Rectal smooth muscle tissue (tissue), 1 donor: ENCODE measurements around the gene IL17RB.

Source experiments
- H3K27ac ChIP-seq: one replicate; pipeline ENCODE4 v1.7.0; 2013; ENCODE audit warnings: low read depth, low read length, inconsistent platforms
- H3K27me3 ChIP-seq: one replicate; pipeline ENCODE4 v1.7.0; 2013; ENCODE audit warnings: low read length; ENCODE audit not compliant: control insufficient read depth, insufficient read depth
- H3K36me3 ChIP-seq: one replicate; pipeline ENCODE4 v1.7.0; 2013; ENCODE audit warnings: low read length; ENCODE audit not compliant: control insufficient read depth, insufficient read depth
- H3K4me1 ChIP-seq: one replicate; pipeline ENCODE4 v1.7.0; 2013; ENCODE audit warnings: low read length; ENCODE audit not compliant: control insufficient read depth, insufficient read depth
- H3K4me3 ChIP-seq: one replicate; pipeline ENCODE4 v1.7.0; 2013; ENCODE audit warnings: low read length
- H3K9ac ChIP-seq: one replicate; pipeline ENCODE4 v1.7.0; 2013; ENCODE audit warnings: low read length

Gene IL17RB

GRCh38 chr3:53826048-53826447 is 20.3 kb upstream of the IL17RB start:
- no peak overlapping the region for H3K4me3 ChIP-seq
- H3K27ac ChIP-seq = no peak overlapping the region
- no peaks in the 10 kb centered on the region for H3K36me3 ChIP-seq
- no peaks in the 10 kb centered on the region for H3K4me1 ChIP-seq
- H3K9ac ChIP-seq = no peak overlapping the region
- no peaks in the 10 kb centered on the region for H3K27me3 ChIP-seq

GRCh38 chr3:53828581-53828980 is 17.8 kb upstream of the IL17RB start:
- Histone ChIP-seq H3K27ac (no peak overlapping the region), H3K4me3 (no peak overlapping the region), H3K4me1 (no peaks in the 10 kb centered on the region), H3K9ac (no peak overlapping the region), H3K27me3 (no peaks in the 10 kb centered on the region), H3K36me3 (no peaks in the 10 kb centered on the region)

- no peaks in the 10 kb centered on the region for H3K4me1 ChIP-seq
- no peak overlapping the region for H3K9ac ChIP-seq
- no peak overlapping the region for H3K27ac ChIP-seq
- no peaks in the 10 kb centered on the region for H3K27me3 ChIP-seq
- H3K36me3 ChIP-seq = no peaks in the 10 kb centered on the region
- no peak overlapping the region for H3K4me3 ChIP-seq
These were observed 16.8 kb upstream of the IL17RB start for GRCh38 chr3:53829605-53830004.

- Histone ChIP-seq H3K27me3 (no peaks in the 10 kb centered on the region), H3K4me1 (no peaks in the 10 kb centered on the region)
These were observed 15.4 kb upstream of the IL17RB start for GRCh38 chr3:53830944-53831343.

GRCh38 chr3:53833053-53833645 is 13.2 kb upstream of the IL17RB start:
- H3K27ac ChIP-seq = no peak overlapping the region
- no peak overlapping the region for H3K4me3 ChIP-seq
- H3K27me3 ChIP-seq = no peaks in the 10 kb centered on the region
- H3K4me1 ChIP-seq = no peaks in the 10 kb centered on the region
- no peak overlapping the region for H3K9ac ChIP-seq
- no peaks in the 10 kb centered on the region for H3K36me3 ChIP-seq

More at GRCh38 chr3:53830944-53831343, 15.4 kb upstream of the IL17RB start:
- Histone ChIP-seq H3K27ac (no peak overlapping the region), H3K36me3 (no peaks in the 10 kb centered on the region), H3K9ac (no peak overlapping the region), H3K4me3 (no peak overlapping the region)

GRCh38 chr3:53833700-53834099 is 12.7 kb upstream of the IL17RB start:
- Histone ChIP-seq H3K9ac (no peak overlapping the region), H3K27me3 (no peaks in the 10 kb centered on the region), H3K4me1 (no peaks in the 10 kb centered on the region), H3K4me3 (no peak overlapping the region), H3K27ac (no peak overlapping the region), H3K36me3 (no peaks in the 10 kb centered on the region)

GRCh38 chr3:53834429-53835095 is 11.8 kb upstream of the IL17RB start:
- Histone ChIP-seq H3K27ac (no peak overlapping the region), H3K9ac (no peak overlapping the region), H3K4me3 (no peak overlapping the region), H3K36me3 (no peaks in the 10 kb centered on the region), H3K27me3 (no peaks in the 10 kb centered on the region), H3K4me1 (no peaks in the 10 kb centered on the region)

- Histone ChIP-seq H3K9ac (no peak overlapping the region), H3K27ac (no peak overlapping the region), H3K27me3 (no peaks in the 10 kb centered on the region), H3K36me3 (no peaks in the 10 kb centered on the region), H3K4me3 (no peak overlapping the region), H3K4me1 (no peaks in the 10 kb centered on the region)
These were observed 11.1 kb upstream of the IL17RB start for GRCh38 chr3:53835257-53835656.

GRCh38 chr3:53836084-53836872 is 10.1 kb upstream of the IL17RB start:
- Histone ChIP-seq H3K4me1 (no peaks in the 10 kb centered on the region), H3K4me3 (no peak overlapping the region), H3K36me3 (no peaks in the 10 kb centered on the region), H3K9ac (no peak overlapping the region), H3K27me3 (no peaks in the 10 kb centered on the region), H3K27ac (no peak overlapping the region)

GRCh38 chr3:53837331-53837730 is 9.0 kb upstream of the IL17RB start:
- H3K36me3 ChIP-seq = no peaks in the 10 kb centered on the region
- no peaks in the 10 kb centered on the region for H3K27me3 ChIP-seq

GRCh38 chr3:53841296-53841695 is 5.1 kb upstream of the IL17RB start:
- H3K36me3 ChIP-seq = no peaks in the 10 kb centered on the region
- H3K27me3 ChIP-seq = no peaks in the 10 kb centered on the region
- no peak overlapping the region for H3K27ac ChIP-seq
- H3K9ac ChIP-seq = no peak overlapping the region
- H3K4me1 ChIP-seq = no peaks in the 10 kb centered on the region
- no peak overlapping the region for H3K4me3 ChIP-seq

More at GRCh38 chr3:53837331-53837730, 9.0 kb upstream of the IL17RB start:
- H3K4me1 ChIP-seq = no peaks in the 10 kb centered on the region
- H3K27ac ChIP-seq = no peak overlapping the region
- no peak overlapping the region for H3K9ac ChIP-seq
- H3K4me3 ChIP-seq = no peak overlapping the region

GRCh38 chr3:53842436-53843194 is 3.8 kb upstream of the IL17RB start:
- Histone ChIP-seq H3K27me3 (no peaks in the 10 kb centered on the region), H3K27ac (no peak overlapping the region), H3K4me1 (no peaks in the 10 kb centered on the region), H3K4me3 (no peak overlapping the region), H3K9ac (no peak overlapping the region), H3K36me3 (no peaks in the 10 kb centered on the region)
